B cell (primary cell): ENCODE results near the gene PGF. TPM values are rescaled to one million over a fixed set of nuclear protein-coding genes. Genes with fewer than 3 reads are reported as not detected.

Experiments used
- ATAC-seq: fragments of 200-7000 bp; cut with Tn5 transposase; one replicate; pipeline ENCODE4 v1.10.0; 2021; ENCODE audit warnings: low read depth, mild to moderate bottlenecking, moderate number of reproducible peaks, moderate library complexity
- CTCF ChIA-PET: fragments of 350-600 bp; sonication (Branson Sonifier 250); formaldehyde crosslinking; loops from one replicate; lab custom pipeline; 2021; ENCODE audit warnings: antibody characterized with exemption, inconsistent platforms; lab: Charles Lee
- POLR2A ChIA-PET: fragments of 350-600 bp; sonication (Branson Sonifier 250); formaldehyde crosslinking; loops from one replicate; lab custom pipeline; 2021; ENCODE audit warnings: antibody characterized with exemption; lab: Charles Lee
- DNase-seq: peaks from one replicate; pipeline ENCODE4 v3.0.0; 2013
- H2AFZ ChIP-seq: 2 replicates; pipeline ENCODE4 v1.6.1; 2012; ENCODE audit warnings: mild to moderate bottlenecking, low read depth, low read length; ENCODE audit not compliant: insufficient read depth, poor library complexity, severe bottlenecking
- H3K27ac ChIP-seq, 2 donors: 1 replicate in 1 of 2; 2 replicates in 1 of 2; pipeline ENCODE4 v1.5.1; 2012 to 2013; ENCODE audit warnings: low read length in 2 of 2, mild to moderate bottlenecking in 2 of 2, moderate library complexity in 1 of 2
- H3K27me3 ChIP-seq, 4 experiments: fragments of 200-600 bp in 1 of 4; sonication (generic) in 1 of 4; replicated peaks in 1 of 4; 1 replicate in 2 of 4; 2 replicates in 2 of 4; pipeline versions ENCODE4 v1.6.1 to v1.7.0; 2013 to 2016; ENCODE audit warnings: low read length in 3 of 4, mild to moderate bottlenecking in 2 of 4, mixed read lengths in 1 of 4, moderate library complexity in 1 of 4; ENCODE audit not compliant: insufficient read depth in 4 of 4, control insufficient read depth in 3 of 4; ENCODE audit errors: control extremely low read depth in 1 of 4
- H3K36me3 ChIP-seq, 2 experiments: replicated peaks in 1 of 2; 1 replicate in 1 of 2; 2 replicates in 1 of 2; pipeline versions ENCODE4 v1.6.1 to v1.7.1; 2013; ENCODE audit warnings: low read length in 1 of 2; ENCODE audit not compliant: insufficient read depth in 2 of 2, control insufficient read depth in 1 of 2; ENCODE audit errors: control extremely low read depth in 1 of 2, extremely low read depth in 1 of 2
- H3K4me1 ChIP-seq, 2 donors: fragments of 200-600 bp in 1 of 2; sonication (generic) in 1 of 2; 1 replicate in 1 of 2; 2 replicates in 1 of 2; pipeline versions ENCODE4 v1.5.1 to v1.6.1; 2013 to 2017; ENCODE audit warnings: low read length in 2 of 2; ENCODE audit not compliant: control insufficient read depth in 2 of 2, insufficient read depth in 2 of 2
- H3K4me2 ChIP-seq: replicated peaks from 2 replicates; pipeline ENCODE3; 2012; ENCODE audit warnings: mild to moderate bottlenecking, low read depth, low read length; ENCODE audit not compliant: poor library complexity, severe bottlenecking
- H3K4me3 ChIP-seq, 5 experiments: fragments of 200-600 bp in 1 of 5; sonication (generic) in 1 of 5; 1 replicate in 3 of 5; 2 replicates in 2 of 5; pipeline versions ENCODE4 v1.5.1 to v1.7.0; 2011 to 2016; ENCODE audit warnings: low read length in 4 of 5, mild to moderate bottlenecking in 4 of 5, low read depth in 2 of 5, control low read depth in 1 of 5, moderate library complexity in 1 of 5; ENCODE audit not compliant: insufficient read depth in 1 of 5; ENCODE audit errors: control extremely low read depth in 1 of 5, extremely low read depth in 1 of 5
- H3K79me2 ChIP-seq: fragments of 200-600 bp; sonication (generic); one replicate; pipeline ENCODE4 v1.6.0; 2016; ENCODE audit warnings: low read length; ENCODE audit not compliant: control insufficient read depth, insufficient read depth
- H3K9ac ChIP-seq: fragments of 200-600 bp; sonication (generic); 2 replicates; pipeline ENCODE4 v1.6.1; 2017; ENCODE audit warnings: mild to moderate bottlenecking, low read length, moderate library complexity
- H3K9me3 ChIP-seq, 3 donors: one replicate each; pipeline versions ENCODE4 v1.6.1 to v1.7.1; 2013; ENCODE audit warnings: low read length in 2 of 3; ENCODE audit not compliant: control insufficient read depth in 2 of 3, insufficient read depth in 1 of 3; ENCODE audit errors: control extremely low read depth in 1 of 3
- H4K20me1 ChIP-seq: 2 replicates; pipeline ENCODE4 v1.6.0; 2012; ENCODE audit warnings: mild to moderate bottlenecking, low read length; ENCODE audit not compliant: insufficient read depth, control insufficient read depth, poor library complexity, severe bottlenecking
- H3K27ac Mint-ChIP-seq: one replicate; pipeline ENCODE4 v1.8.0; 2021; ENCODE audit warnings: mixed read lengths
- H3K27me3 Mint-ChIP-seq: one replicate; pipeline ENCODE4 v1.8.0; 2021; ENCODE audit warnings: mixed read lengths
- H3K4me1 Mint-ChIP-seq: one replicate; pipeline ENCODE4 v1.8.0; 2021; ENCODE audit warnings: mixed read lengths
- H3K4me3 Mint-ChIP-seq: one replicate; pipeline ENCODE4 v1.8.0; 2021; ENCODE audit warnings: mixed read lengths
- H3K9me3 Mint-ChIP-seq: one replicate; pipeline ENCODE4 v1.8.0; 2022; ENCODE audit warnings: mixed read lengths; ENCODE audit not compliant: insufficient read depth
- CTCF ChIP-seq: fragments of 200-600 bp; IDR thresholded peaks from one replicate; pipeline ENCODE4 v1.8.0; 2022; ENCODE audit warnings: antibody characterized with exemption, mild to moderate bottlenecking
- EZH2 ChIP-seq: IDR thresholded peaks from 2 replicates; pipeline ENCODE4 v1.6.1; 2012; ENCODE audit warnings: borderline replicate concordance, low read depth, mild to moderate bottlenecking, moderate library complexity, low read length; ENCODE audit not compliant: insufficient read depth, poor library complexity, severe bottlenecking
- WGBS: methylation state at CpG from one replicate; pipeline ENCODE4 v1.1.5; 2013; ENCODE audit warnings: missing lambda C conversion rate; ENCODE audit not compliant: insufficient coverage; 5-methylcytosine and 5-hydroxymethylcytosine counted together
- intact Hi-C: fragments of 100-400 bp; cut with micrococcal nuclease; formaldehyde crosslinking; loops from one replicate; pipeline ENCODE4 v1.10.0; 2022
- polyA plus RNA-seq: library from polyadenylated mRNA; depleted of rRNA; stranded (reverse); fragments of >200 nt; gene quantifications from 2 replicates; pipeline ENCODE4 v1.2.3, GENCODE V29; 2012
- total RNA-seq, 2 donors: library from RNA; stranded (reverse); fragments of 120-200 nt in 1 of 2; gene quantifications; 1 replicate in 1 of 2; 2 replicates in 1 of 2; pipeline versions ENCODE4 v1.2.3 to v1.2.4, GENCODE V29; 2013 to 2022

PGF gene
- total and polyA plus RNA-seq, 2 donors (not counting 1 experiment from before 2014, with no cell fraction given), result 0.07 to 0.47 TPM

- Histone ChIP-seq H3K79me2 (no peaks in the 10 kb centered on the region), H3K4me2 (no peak overlapping the region), H3K36me3 (no peaks in the 10 kb centered on the region), H3K9me3 (no peaks in the 10 kb centered on the region), H3K4me3 (no peak overlapping the region), H3K9ac (no peak overlapping the region), H3K27me3 (peaks cover 0 to 3% (median 0%) of the 10 kb centered on the region in 4 experiments), H2AFZ (no peak overlapping the region), H3K27ac (no peak overlapping the region), H3K4me1 (peaks cover 17 to 22% of the 10 kb centered on the region in 2 donors), H4K20me1 (no peaks in the 10 kb centered on the region)
- CTCF ChIA-PET, result interaction anchor here (0.8 to 2.2 kb wide), 7 partner anchors 9 to 100 kb away, joined by 3 to 7 read pairs (median 5); no protein-coding TSS in a partner anchor
- 80% methylated on average over 2 of the region's 5 CpGs for WGBS
- no peak for ATAC-seq
- H3K27ac Mint-ChIP-seq, result no peak overlapping the region
- TF ChIP-seq CTCF (no peak), EZH2 (no peak)
- no peaks in the 10 kb centered on the region for H3K9me3 Mint-ChIP-seq
- intact Hi-C loops, result no loop called here
- no peak for DNase-seq
- POLR2A ChIA-PET, result interaction anchor here (0.7 kb wide), 2 partner anchors 19 to 119 kb away, joined by 3 read pairs; no protein-coding TSS in a partner anchor
- H3K4me3 Mint-ChIP-seq, result no peak overlapping the region
- H3K27me3 Mint-ChIP-seq, result peaks cover 3% of the 10 kb centered on the region
- H3K4me1 Mint-ChIP-seq, result peaks cover 21% of the 10 kb centered on the region
Observed at GRCh38 chr14:74961238-74961911, 6.0 kb upstream of the PGF start.

- no peak overlapping the region for H3K4me3 ChIP-seq
- CTCF ChIA-PET, result interaction anchor here (0.8 to 2.2 kb wide), 5 partner anchors 13 to 100 kb away, joined by 3 to 7 read pairs (median 5); no protein-coding TSS in a partner anchor
- no peaks in the 10 kb centered on the region for H3K36me3 ChIP-seq
- peaks cover 17 to 24% of the 10 kb centered on the region in 2 donors for H3K4me1 ChIP-seq
- no peak overlapping the region for H2AFZ ChIP-seq
- ATAC-seq, result no peak
- POLR2A ChIA-PET, result no interaction called here
- Mint-ChIP-seq H3K9me3 (no peaks in the 10 kb centered on the region), H3K27me3 (peaks cover 3% of the 10 kb centered on the region), H3K27ac (no peak overlapping the region), H3K4me3 (no peak overlapping the region), H3K4me1 (peaks cover 22% of the 10 kb centered on the region)
- no peaks in the 10 kb centered on the region for H3K9me3 ChIP-seq
- TF ChIP-seq EZH2 (no peak), CTCF (no peak)
- no peaks in the 10 kb centered on the region for H3K79me2 ChIP-seq
- 95% methylated on average over 4 of the region's 4 CpGs for WGBS
- intact Hi-C loops, result no loop called here
- H3K4me2 ChIP-seq, result no peak overlapping the region
- peaks cover 0 to 10% (median 2%) of the 10 kb centered on the region in 4 experiments for H3K27me3 ChIP-seq
- DNase-seq, result no peak
- H3K9ac ChIP-seq, result no peak overlapping the region
- H4K20me1 ChIP-seq, result no peaks in the 10 kb centered on the region
- no peak overlapping the region for H3K27ac ChIP-seq
Observed at GRCh38 chr14:74960736-74961135, 5.3 kb upstream of the PGF start.
